SHP77 treated with DMSO at 0.1 percent for 48 hours (cell line): ENCODE measurements around the gene AFF2.

Source experiments
- DNase-seq: peaks from one replicate; lab custom pipeline; 2025; lab: John Stamatoyannopoulos, UW

Gene AFF2

GRCh38 chrX:148929686-148930085 lies 429.3 kb downstream of the AFF2 start:
- DNase-seq = no peak

GRCh38 chrX:148930206-148930729 lies 429.9 kb downstream of the AFF2 start:
- DNase-seq = no peak

GRCh38 chrX:148933881-148934280 lies 433.5 kb downstream of the AFF2 start:
- no peak for DNase-seq

GRCh38 chrX:148938348-148938747 lies 437.9 kb downstream of the AFF2 start:
- DNase-seq = no peak

GRCh38 chrX:148940411-148940996 lies 440.1 kb downstream of the AFF2 start:
- DNase-seq = no peak

GRCh38 chrX:148942754-148943153 lies 442.3 kb downstream of the AFF2 start:
- DNase-seq = no peak

- DNase-seq = no peak
Measured at GRCh38 chrX:148947399-148947975, 447.1 kb downstream of the AFF2 start.

- no peak for DNase-seq
Measured at GRCh38 chrX:148956352-148956751, 455.9 kb downstream of the AFF2 start.

GRCh38 chrX:148958901-148959300 lies 458.5 kb downstream of the AFF2 start:
- no peak for DNase-seq

GRCh38 chrX:148960060-148960459 lies 459.6 kb downstream of the AFF2 start:
- DNase-seq = no peak

- DNase-seq = no peak
Measured at GRCh38 chrX:148961985-148962384, 461.6 kb downstream of the AFF2 start.

GRCh38 chrX:148976571-148977400 lies 476.4 kb downstream of the AFF2 start:
- DNase-seq = no peak

GRCh38 chrX:148979786-148980185 lies 479.4 kb downstream of the AFF2 start:
- no peak for DNase-seq

- no peak for DNase-seq
Measured at GRCh38 chrX:148984238-148984637, 483.8 kb downstream of the AFF2 start.

GRCh38 chrX:148991502-148991901 lies 491.1 kb downstream of the AFF2 start:
- no peak for DNase-seq

- DNase-seq = no peak
Measured at GRCh38 chrX:148995661-148996060, 495.2 kb downstream of the AFF2 start.

- no peak for DNase-seq
Measured at GRCh38 chrX:149002320-149002719, 501.9 kb downstream of the AFF2 start.

GRCh38 chrX:149003863-149004660 lies 503.6 kb downstream of the AFF2 start:
- no peak for DNase-seq

- no peak for DNase-seq
Measured at GRCh38 chrX:149004936-149005335, 504.5 kb downstream of the AFF2 start.

- no peak for DNase-seq
Measured at GRCh38 chrX:149006235-149006634, 505.8 kb downstream of the AFF2 start.

- no peak for DNase-seq
Measured at GRCh38 chrX:149007423-149007822, 507.0 kb downstream of the AFF2 start.
